ENCODE results near the gene DAPK1.
A peak's percentile ranks its signal among the peaks of the same experiment; 100 is the strongest.

The DAPK1 gene

DNA sequence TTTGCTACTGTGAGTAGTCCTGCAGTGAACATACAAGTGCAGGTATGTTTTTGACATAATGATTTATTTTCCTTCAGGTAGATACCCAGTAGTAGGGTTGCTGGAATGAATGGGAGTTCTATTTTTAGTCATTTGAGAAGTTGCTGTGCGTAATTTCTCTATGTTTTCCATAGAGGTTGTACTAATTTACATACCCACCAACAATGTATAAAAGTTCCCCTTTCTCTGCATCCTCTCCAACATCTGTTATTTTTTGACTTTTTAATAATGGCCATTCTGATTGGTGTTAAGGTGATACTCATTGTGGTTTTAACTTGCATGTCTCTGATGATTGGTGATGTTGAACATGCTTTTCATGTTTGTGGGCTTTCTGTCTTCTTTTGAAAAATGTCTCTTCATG lies 163.6 kb downstream of the DAPK1 start:
- Histone ChIP-seq H3K36me3 (replicated peaks; ENCODE audit: insufficient read depth, low read length) (peaks cover 8% of the 10 kb centered on the region; the same call in 1 of the 2 replicates), H3K9me2 (replicated peaks; ENCODE audit: insufficient read depth, low read length) (no peaks in the 10 kb centered on the region), H3K4me2 (ENCODE audit: low read depth, low read length) (no peak overlapping the region), H3K9ac (ENCODE audit: low read length) (no peak overlapping the region), H3K4me1 (ENCODE audit: low read length) (no peaks in the 10 kb centered on the region), H2AFZ (ENCODE audit: low read length) (no peak overlapping the region), H3K27me3 (replicated peaks; ENCODE audit: insufficient read depth, low read length) (no peaks in the 10 kb centered on the region), H3K9me3 (replicated peaks; ENCODE audit: insufficient read depth, low read length) (no peaks in the 10 kb centered on the region), H3F3A (ENCODE audit: insufficient read depth, low read length) (no peaks in the 10 kb centered on the region), H4K20me1 (ENCODE audit: insufficient read depth, low read length) (no peaks in the 10 kb centered on the region), H3K27ac (ENCODE audit: low read length) (no peak overlapping the region), H3K79me2 (ENCODE audit: low read length) (no peaks in the 10 kb centered on the region), H3K4me3 (ENCODE audit: low read length) (no peak overlapping the region)
- TF ChIP-seq EZH2 (optimal IDR thresholded peaks at IDR 0.05; ENCODE audit: low read depth, low read length) = no peak
- TF ChIP-seq EZH2phosphoT487 (IDR thresholded peaks at IDR 0.05; ENCODE audit: low read length) = no peak
- TF ChIP-seq, protein P1, sequence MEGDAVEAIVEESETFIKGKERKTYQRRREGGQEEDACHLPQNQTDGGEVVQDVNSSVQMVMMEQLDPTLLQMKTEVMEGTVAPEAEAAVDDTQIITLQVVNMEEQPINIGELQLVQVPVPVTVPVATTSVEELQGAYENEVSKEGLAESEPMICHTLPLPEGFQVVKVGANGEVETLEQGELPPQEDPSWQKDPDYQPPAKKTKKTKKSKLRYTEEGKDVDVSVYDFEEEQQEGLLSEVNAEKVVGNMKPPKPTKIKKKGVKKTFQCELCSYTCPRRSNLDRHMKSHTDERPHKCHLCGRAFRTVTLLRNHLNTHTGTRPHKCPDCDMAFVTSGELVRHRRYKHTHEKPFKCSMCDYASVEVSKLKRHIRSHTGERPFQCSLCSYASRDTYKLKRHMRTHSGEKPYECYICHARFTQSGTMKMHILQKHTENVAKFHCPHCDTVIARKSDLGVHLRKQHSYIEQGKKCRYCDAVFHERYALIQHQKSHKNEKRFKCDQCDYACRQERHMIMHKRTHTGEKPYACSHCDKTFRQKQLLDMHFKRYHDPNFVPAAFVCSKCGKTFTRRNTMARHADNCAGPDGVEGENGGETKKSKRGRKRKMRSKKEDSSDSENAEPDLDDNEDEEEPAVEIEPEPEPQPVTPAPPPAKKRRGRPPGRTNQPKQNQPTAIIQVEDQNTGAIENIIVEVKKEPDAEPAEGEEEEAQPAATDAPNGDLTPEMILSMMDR (IDR thresholded peaks at IDR 0.05; ENCODE audit: low read length) = no peak
- no peak for DNase-seq

GRCh38 chr9:87662808-87663528 lies 165.3 kb downstream of the DAPK1 start:
- TF ChIP-seq EZH2 (optimal IDR thresholded peaks at IDR 0.05; ENCODE audit: low read depth, low read length) (no peak), EZH2phosphoT487 (IDR thresholded peaks at IDR 0.05; ENCODE audit: low read length) (no peak)
- TF ChIP-seq, protein P1 (IDR thresholded peaks at IDR 0.05; ENCODE audit: low read length) = peak; percentile 45
- Histone ChIP-seq H4K20me1 (ENCODE audit: insufficient read depth, low read length) (no peaks in the 10 kb centered on the region), H3K27ac (ENCODE audit: low read length) (no peak overlapping the region), H3K4me1 (ENCODE audit: low read length) (no peaks in the 10 kb centered on the region), H3F3A (ENCODE audit: insufficient read depth, low read length) (no peaks in the 10 kb centered on the region), H3K9ac (ENCODE audit: low read length) (no peak overlapping the region), H2AFZ (ENCODE audit: low read length) (no peak overlapping the region), H3K27me3 (replicated peaks; ENCODE audit: insufficient read depth, low read length) (no peaks in the 10 kb centered on the region), H3K4me2 (ENCODE audit: low read depth, low read length) (no peak overlapping the region), H3K36me3 (replicated peaks; ENCODE audit: insufficient read depth, low read length) (peaks cover 8% of the 10 kb centered on the region; the same call in 1 of the 2 replicates), H3K9me2 (replicated peaks; ENCODE audit: insufficient read depth, low read length) (no peaks in the 10 kb centered on the region), H3K9me3 (replicated peaks; ENCODE audit: insufficient read depth, low read length) (no peaks in the 10 kb centered on the region), H3K4me3 (ENCODE audit: low read length) (no peak overlapping the region), H3K79me2 (ENCODE audit: low read length) (no peaks in the 10 kb centered on the region)
- DNase-seq = peak; percentile 14

- H3K4me3 ChIP-seq (ENCODE audit: low read length) = no peak overlapping the region
- H3K4me1 ChIP-seq (ENCODE audit: low read length) = no peaks in the 10 kb centered on the region
- no peak overlapping the region for H3K4me2 ChIP-seq (ENCODE audit: low read depth, low read length)
- H3K9ac ChIP-seq (ENCODE audit: low read length) = no peak overlapping the region
- H3K27me3 ChIP-seq (replicated peaks; ENCODE audit: insufficient read depth, low read length) = no peaks in the 10 kb centered on the region
- no peak overlapping the region for H3K27ac ChIP-seq (ENCODE audit: low read length)
- no peaks in the 10 kb centered on the region for H3K79me2 ChIP-seq (ENCODE audit: low read length)
- 0 out of 2 replicates have a peak, but pooled peaks cover 8% of the 10 kb centered on the region for H3K36me3 ChIP-seq (replicated peaks; ENCODE audit: insufficient read depth, low read length)
- TF ChIP-seq EZH2 (optimal IDR thresholded peaks at IDR 0.05; ENCODE audit: low read depth, low read length) = no peak
- no peak for TF ChIP-seq EZH2phosphoT487 (IDR thresholded peaks at IDR 0.05; ENCODE audit: low read length)
- TF ChIP-seq, protein P1 (IDR thresholded peaks at IDR 0.05; ENCODE audit: low read length) = no peak
- H3K9me2 ChIP-seq (replicated peaks; ENCODE audit: insufficient read depth, low read length) = no peaks in the 10 kb centered on the region
- H4K20me1 ChIP-seq (ENCODE audit: insufficient read depth, low read length) = no peaks in the 10 kb centered on the region
- H3F3A ChIP-seq (ENCODE audit: insufficient read depth, low read length) = no peaks in the 10 kb centered on the region
- H2AFZ ChIP-seq (ENCODE audit: low read length) = no peak overlapping the region
- no peaks in the 10 kb centered on the region for H3K9me3 ChIP-seq (replicated peaks; ENCODE audit: insufficient read depth, low read length)
- no peak for DNase-seq
These were observed 165.9 kb downstream of the DAPK1 start for GRCh38 chr9:87663556-87663955.
